Naive thymus-derived CD4-positive, alpha-beta T cell (primary cell): ENCODE data around the gene ARRB2. TPM values are rescaled to one million over a fixed set of nuclear protein-coding genes. Genes with fewer than 3 reads are reported as not detected.
A peak's percentile ranks its signal among the peaks of the same experiment; 100 is the strongest.
"Not testable (repeated sequence)": the region's sequence is repeated elsewhere in the genome, so short reads cannot be mapped to it uniquely, and the experiment has no call there.

ENCODE experiments used
- ATAC-seq: fragments of 150-1000 bp; cut with Tn5 transposase; 2 replicates; pipeline ENCODE4 v1.10.0; 2021; ENCODE audit warnings: mild to moderate bottlenecking, moderate library complexity
- CTCF ChIA-PET: fragments of 350-600 bp; sonication (Branson Sonifier 250); formaldehyde crosslinking; loops from one replicate; lab custom pipeline; 2021; ENCODE audit warnings: antibody characterized with exemption; lab: Charles Lee
- POLR2A ChIA-PET: fragments of 350-600 bp; sonication (Branson Sonifier 250); formaldehyde crosslinking; loops from one replicate; lab custom pipeline; 2021; ENCODE audit warnings: antibody characterized with exemption, inconsistent platforms; lab: Charles Lee
- DNase-seq, 9 donors: peaks; one replicate each; pipeline versions ENCODE4 v3.0.0 to v3.0.0-alpha.2; 2020 to 2022; ENCODE audit warnings: mixed read lengths in 1 of 9
- H3K27ac ChIP-seq: one replicate; pipeline ENCODE4 v1.7.0; 2013; ENCODE audit warnings: mild to moderate bottlenecking, low read depth, low read length, moderate library complexity
- H3K27me3 ChIP-seq, 2 donors: one replicate each; pipeline ENCODE4 v1.7.0; 2013; ENCODE audit warnings: low read length in 2 of 2, mild to moderate bottlenecking in 2 of 2, moderate library complexity in 2 of 2; ENCODE audit not compliant: control insufficient read depth in 2 of 2, insufficient read depth in 2 of 2
- H3K36me3 ChIP-seq, 3 experiments: 1 replicate in 2 of 3; 2 replicates in 1 of 3; pipeline ENCODE4 v1.7.0; 2013; ENCODE audit warnings: low read length in 3 of 3, mild to moderate bottlenecking in 3 of 3, moderate library complexity in 1 of 3; ENCODE audit not compliant: insufficient read depth in 3 of 3, control insufficient read depth in 2 of 3
- H3K4me1 ChIP-seq, 2 donors: one replicate each; pipeline ENCODE4 v1.7.0; 2013; ENCODE audit warnings: low read length in 2 of 2, mild to moderate bottlenecking in 2 of 2, moderate library complexity in 1 of 2; ENCODE audit not compliant: control insufficient read depth in 2 of 2, insufficient read depth in 2 of 2
- H3K4me3 ChIP-seq: 2 replicates; pipeline ENCODE4 v1.7.0; 2013; ENCODE audit warnings: mild to moderate bottlenecking, low read length
- H3K9me3 ChIP-seq, 3 experiments: 1 replicate in 2 of 3; 2 replicates in 1 of 3; pipeline ENCODE4 v1.7.0; 2013; ENCODE audit warnings: low read length in 3 of 3; ENCODE audit not compliant: control insufficient read depth in 2 of 3
- H3K27ac Mint-ChIP-seq, 9 donors: one replicate each; pipeline ENCODE4 v1.8.0; 2020 to 2022; ENCODE audit warnings: mixed read lengths in 9 of 9, mild to moderate bottlenecking in 8 of 9, moderate library complexity in 5 of 9, inconsistent platforms in 2 of 9
- H3K27me3 Mint-ChIP-seq, 5 donors: one replicate each; pipeline ENCODE4 v1.8.0; 2021 to 2022; ENCODE audit warnings: mixed read lengths in 5 of 5, mild to moderate bottlenecking in 1 of 5
- H3K36me3 Mint-ChIP-seq, 5 donors: one replicate each; pipeline ENCODE4 v1.8.0; 2020 to 2022; ENCODE audit warnings: mixed read lengths in 5 of 5, mild to moderate bottlenecking in 3 of 5, inconsistent platforms in 1 of 5
- H3K4me1 Mint-ChIP-seq, 7 donors: one replicate each; pipeline ENCODE4 v1.8.0; 2020 to 2022; ENCODE audit warnings: mixed read lengths in 7 of 7, mild to moderate bottlenecking in 3 of 7, inconsistent platforms in 1 of 7
- H3K4me3 Mint-ChIP-seq, 10 donors: one replicate each; pipeline ENCODE4 v1.8.0; 2020 to 2022; ENCODE audit warnings: mild to moderate bottlenecking in 10 of 10, mixed read lengths in 10 of 10, moderate library complexity in 6 of 10, inconsistent platforms in 2 of 10
- H3K9me3 Mint-ChIP-seq, 11 donors: one replicate each; pipeline ENCODE4 v1.8.0; 2020 to 2022; ENCODE audit warnings: mixed read lengths in 11 of 11, mild to moderate bottlenecking in 4 of 11, inconsistent platforms in 1 of 11, moderate library complexity in 1 of 11
- intact Hi-C, 2 donors: fragments of 100-400 bp; cut with micrococcal nuclease; formaldehyde crosslinking; loops; one replicate each; pipeline ENCODE4 v1.15.1; 2023
- polyA plus RNA-seq, 2 donors: library from polyadenylated mRNA; unstranded; fragments of 300-500 nt; fragmentation: Illumina TruSeq; gene quantifications; one replicate each; pipeline ENCODE4 v1.2.3, GENCODE V29; 2021
- total RNA-seq, 6 experiments: library from RNA in 5 of 6; stranded (reverse) in 5 of 6; gene quantifications; 1 replicate in 5 of 6; 2 replicates in 1 of 6; pipeline ENCODE4 v1.2.3 and lab custom pipeline; 2021 to 2026

Gene ARRB2
- total and polyA plus RNA-seq, 7 experiments from 2014 or later, result 34.8 to 601 (median 343) TPM

- H3K36me3 Mint-ChIP-seq, H3K9me3 ChIP-seq, H3K27me3 Mint-ChIP-seq, H3K36me3 ChIP-seq, DNase-seq, H3K9me3 Mint-ChIP-seq, H3K27me3 ChIP-seq, CTCF ChIA-PET, ATAC-seq: not testable (repeated sequence)
- Mint-ChIP-seq H3K4me3 (peak overlapping the region; percentile 74 to 91 (median 88)), H3K4me1 (peaks cover 22 to 62% (median 52%) of the 10 kb centered on the region in 7 donors), H3K27ac (peak overlapping the region; percentile 60 to 95 (median 82))
- POLR2A ChIA-PET, result interaction anchor here (1.0 to 2.0 kb wide), 8 partner anchors 10 to 263 kb away, joined by 3 to 6 read pairs (median 4); partner anchors contain the start of genes GLTPD2, MED11 and SLC25A11
- Histone ChIP-seq H3K4me1 (peaks cover 16 to 26% of the 10 kb centered on the region in 2 donors), H3K27ac (peak overlapping the region; percentile 90), H3K4me3 (peak overlapping the region; percentile 92)
- intact Hi-C loops, result loop anchor here in 1 of 2 donors (1.0 to 10.0 kb wide), 3 partner anchors 27 to 236 kb away; partner anchors contain the start of genes GGT6, MED11, RNF167 and SLC25A11
Measured at GRCh38 chr17:4704574-4704907, 5.9 kb upstream of the ARRB2 start.

GRCh38 chr17:4704991-4705390 lies 5.4 kb upstream of the ARRB2 start:
- H3K27ac ChIP-seq, result no peak overlapping the region
- H3K27me3 ChIP-seq, result no peaks in the 10 kb centered on the region
- intact Hi-C loops, result loop anchor here in 1 of 2 donors (1.0 to 10.0 kb wide), 3 partner anchors 26 to 235 kb away; partner anchors contain the start of genes GGT6, MED11, RNF167 and SLC25A11
- H3K36me3 ChIP-seq, result peaks cover 0 to 6% (median 0%) of the 10 kb centered on the region in 3 experiments
- Mint-ChIP-seq H3K9me3 (peaks cover 0 to 2% (median 0%) of the 10 kb centered on the region in 11 donors), H3K4me1 (peaks cover 26 to 67% (median 56%) of the 10 kb centered on the region in 7 donors), H3K4me3 (peak overlapping the region; percentile 74 to 91 (median 88)), H3K27ac (peak overlapping the region; percentile 60 to 95 (median 82)), H3K27me3 (no peaks in the 10 kb centered on the region), H3K36me3 (peaks cover 0 to 2% (median 0%) of the 10 kb centered on the region in 5 donors)
- peaks cover 16 to 26% of the 10 kb centered on the region in 2 donors for H3K4me1 ChIP-seq
- H3K4me3 ChIP-seq, result peak overlapping the region; percentile 92
- CTCF ChIA-PET, result no interaction called here
- DNase-seq, result no peak
- ATAC-seq, result no peak
- POLR2A ChIA-PET, result interaction anchor here (0.6 to 1.8 kb wide), 7 partner anchors 22 to 262 kb away, joined by 3 to 4 read pairs (median 3); partner anchors contain the start of genes MED11, PSMB6 and SLC25A11
- no peaks in the 10 kb centered on the region for H3K9me3 ChIP-seq

DNA sequence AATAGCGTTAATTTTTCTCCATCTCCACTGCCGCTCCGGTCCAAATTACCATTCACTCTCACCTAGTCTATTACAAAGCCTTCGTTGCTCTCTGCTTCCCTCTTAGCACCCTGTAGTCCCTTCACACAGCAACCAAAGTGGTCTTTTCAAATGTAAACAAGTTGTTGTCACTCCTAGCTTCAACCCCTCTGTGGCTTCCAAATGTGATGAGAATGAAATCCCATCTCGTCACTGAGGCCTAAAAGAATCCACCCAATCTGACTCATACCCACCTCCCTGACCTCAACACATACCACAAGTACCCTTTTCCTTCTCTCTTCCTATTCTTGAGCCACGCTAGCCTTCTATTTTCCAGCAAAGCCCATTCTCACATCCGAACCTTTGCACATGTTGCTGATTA lies 4.3 kb upstream of the ARRB2 start:
- Mint-ChIP-seq H3K4me3 (peak overlapping the region; percentile 4 to 91 (median 79)), H3K9me3 (peaks cover 0 to 2% (median 0%) of the 10 kb centered on the region in 11 donors), H3K27ac (peak overlapping the region in 6 of 9 donors; percentile 34 to 77 (median 60)), H3K36me3 (peaks cover 0 to 3% (median 0%) of the 10 kb centered on the region in 5 donors), H3K27me3 (no peaks in the 10 kb centered on the region), H3K4me1 (peaks cover 23 to 64% (median 53%) of the 10 kb centered on the region in 7 donors)
- POLR2A ChIA-PET, result no interaction called here
- intact Hi-C loops, result loop anchor here in 1 of 2 donors (10.0 kb wide), 1 partner anchor 141 kb away; the partner anchor contains the start of gene GGT6
- Histone ChIP-seq H3K27me3 (no peaks in the 10 kb centered on the region), H3K36me3 (peaks cover 0 to 11% (median 0%) of the 10 kb centered on the region in 3 experiments), H3K9me3 (no peaks in the 10 kb centered on the region), H3K4me1 (peaks cover 18 to 27% of the 10 kb centered on the region in 2 donors), H3K4me3 (no peak overlapping the region), H3K27ac (no peak overlapping the region)
- ATAC-seq (no peak), DNase-seq (no peak)
- CTCF ChIA-PET, result interaction anchor here (1.1 kb wide), 1 partner anchor 175 kb away, joined by 4 read pairs; no protein-coding TSS in a partner anchor

DNA sequence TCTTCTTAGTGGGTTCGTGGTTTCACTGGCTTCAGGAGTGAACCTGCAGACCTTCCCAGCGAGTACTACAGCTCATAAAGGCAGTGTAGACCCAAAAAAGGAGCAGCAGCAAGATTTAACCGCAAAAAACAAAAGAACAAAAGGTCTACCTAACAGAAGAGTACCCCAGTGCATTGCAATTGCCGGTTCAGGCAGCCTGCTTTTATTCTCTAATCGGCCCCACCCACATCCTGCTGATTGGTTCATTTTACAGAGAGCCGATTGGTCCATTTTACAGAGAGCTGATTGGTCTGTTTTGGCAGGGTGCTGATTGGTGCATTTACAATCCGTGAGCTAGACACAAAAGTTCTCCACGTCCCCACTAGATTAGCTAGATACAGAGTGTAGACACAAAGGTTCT lies 2.0 kb upstream of the ARRB2 start:
- Mint-ChIP-seq H3K36me3 (peaks cover 0 to 13% (median 3%) of the 10 kb centered on the region in 5 donors), H3K27ac (peak overlapping the region in 7 of 9 donors; percentile 45 to 91 (median 80)), H3K9me3 (peaks cover 0 to 2% (median 0%) of the 10 kb centered on the region in 11 donors), H3K27me3 (no peaks in the 10 kb centered on the region), H3K4me1 (peaks cover 12 to 62% (median 45%) of the 10 kb centered on the region in 7 donors), H3K4me3 (peak overlapping the region in 9 of 10 donors; percentile 16 to 95 (median 63))
- DNase-seq (peak in 8 of 9 donors; percentile 47 to 80 (median 64)), ATAC-seq (no peak)
- CTCF ChIA-PET, result interaction anchor here (0.7 to 3.7 kb wide), 5 partner anchors 61 to 191 kb away, joined by 3 to 16 read pairs (median 3); partner anchors contain the start of genes C17orf107 and PSMB6
- peaks cover 0 to 11% (median 0%) of the 10 kb centered on the region in 3 experiments for H3K36me3 ChIP-seq
- intact Hi-C loops, result loop anchor here in 1 of 2 donors (10.0 kb wide), 1 partner anchor 144 kb away; the partner anchor contains the start of gene GGT6
- H3K4me3 ChIP-seq, result no peak overlapping the region
- H3K27me3 ChIP-seq, result no peaks in the 10 kb centered on the region
- H3K4me1 ChIP-seq, result peaks cover 19 to 28% of the 10 kb centered on the region in 2 donors
- POLR2A ChIA-PET, result interaction anchor here (0.6 to 5.3 kb wide), 6 partner anchors 24 to 758 kb away, joined by 3 to 48 read pairs (median 4); partner anchors contain the start of genes GLTPD2, PFN1 and PLD2
- no peaks in the 10 kb centered on the region for H3K9me3 ChIP-seq
- no peak overlapping the region for H3K27ac ChIP-seq

GRCh38 chr17:4710693-4711634 lies 532 bp downstream of the ARRB2 start:
- POLR2A ChIA-PET, result interaction anchor here (0.5 to 5.3 kb wide), 23 partner anchors 8 to 257 kb away, joined by 3 to 48 read pairs (median 5); partner anchors contain the start of genes C17orf107, GLTPD2, MED11 and PELP1
- peak overlapping the region; percentile 69 to 98 (median 92) for H3K27ac Mint-ChIP-seq
- ATAC-seq (no peak), DNase-seq (peak in 8 of 9 donors; percentile 49 to 62 (median 56))
- peak overlapping the region; percentile 89 to 99 (median 97) for H3K4me3 Mint-ChIP-seq
- no peaks in the 10 kb centered on the region for H3K27me3 Mint-ChIP-seq
- H3K4me3 ChIP-seq, result peak overlapping the region; percentile 89
- no peaks in the 10 kb centered on the region for H3K27me3 ChIP-seq
- H3K9me3 ChIP-seq, result no peaks in the 10 kb centered on the region
- CTCF ChIA-PET, result interaction anchor here (0.6 to 3.7 kb wide), 14 partner anchors 14 to 567 kb away, joined by 3 to 16 read pairs (median 4); partner anchors contain the start of gene MED11
- peaks cover 0 to 27% (median 3%) of the 10 kb centered on the region in 5 donors for H3K36me3 Mint-ChIP-seq
- peaks cover 37 to 41% of the 10 kb centered on the region in 2 donors for H3K4me1 ChIP-seq
- peak overlapping the region; percentile 84 for H3K27ac ChIP-seq
- H3K4me1 Mint-ChIP-seq, result peaks cover 31 to 64% (median 55%) of the 10 kb centered on the region in 7 donors
- intact Hi-C loops, result loop anchor here (1.0 to 5.0 kb wide), 20 partner anchors 20 to 571 kb away; partner anchors contain the start of genes CHRNE (in 2 of the 2), MED11 (in 2 of the 2), MINK1 (in 2 of the 2) and RNF167 (in 2 of the 2)
- H3K9me3 Mint-ChIP-seq, result peaks cover 0 to 2% (median 0%) of the 10 kb centered on the region in 11 donors
- peaks cover 0 to 8% (median 0%) of the 10 kb centered on the region in 3 experiments for H3K36me3 ChIP-seq
